Activated CD4-positive, CD25-positive, alpha-beta regulatory T cell treated with anti-CD3 and anti-CD28 coated beads, Interleukin-2, amount 50 U/mL, for 16 hours (primary cell): ENCODE data around the gene LRRC25.

ENCODE experiments used
- DNase-seq: peaks from one replicate; pipeline ENCODE4 v3.0.0-alpha.2; 2020; ENCODE audit warnings: low read depth, low spot score

Gene LRRC25

DNA sequence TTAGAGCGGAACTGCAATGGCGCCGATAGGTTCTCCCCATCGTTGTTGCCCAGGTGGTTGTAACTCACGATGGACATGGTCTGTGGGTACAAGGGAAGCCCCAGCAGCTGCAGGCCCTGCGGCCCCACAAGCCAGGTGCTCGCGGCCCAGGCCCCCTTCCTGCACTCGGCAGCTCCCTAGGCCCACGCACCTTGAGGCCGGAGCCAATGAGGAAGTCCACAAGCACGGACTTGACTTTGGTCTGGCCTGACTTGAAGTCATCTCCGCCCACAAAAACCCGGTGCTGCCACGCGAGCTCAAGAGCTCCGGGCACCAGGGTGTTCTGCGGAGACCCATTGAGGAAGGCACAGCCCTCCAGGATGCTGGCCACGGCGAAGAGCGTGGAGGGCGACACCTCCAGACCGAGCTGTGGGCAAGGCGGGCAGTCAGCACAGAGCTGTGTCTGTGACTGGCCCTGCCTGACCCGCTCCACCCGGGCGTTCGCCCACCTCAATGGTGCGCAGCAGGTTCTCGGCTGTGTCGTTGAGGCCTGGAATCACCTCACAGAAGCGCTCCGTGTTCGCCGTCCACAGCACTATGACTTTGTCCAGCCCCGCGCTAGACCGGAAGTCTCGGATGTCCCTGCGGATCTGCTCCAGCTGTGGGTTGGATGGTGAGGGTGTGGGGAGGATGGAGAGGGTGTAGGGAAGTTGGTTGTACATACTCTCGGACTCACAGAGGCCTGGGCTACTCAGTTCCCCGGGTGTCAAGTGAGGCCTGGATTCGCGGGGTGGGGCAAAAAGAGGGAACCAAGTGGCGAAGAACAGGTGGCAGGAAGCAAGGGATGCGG, 38.6 kb upstream of the LRRC25 start:
- no peak for DNase-seq

DNA sequence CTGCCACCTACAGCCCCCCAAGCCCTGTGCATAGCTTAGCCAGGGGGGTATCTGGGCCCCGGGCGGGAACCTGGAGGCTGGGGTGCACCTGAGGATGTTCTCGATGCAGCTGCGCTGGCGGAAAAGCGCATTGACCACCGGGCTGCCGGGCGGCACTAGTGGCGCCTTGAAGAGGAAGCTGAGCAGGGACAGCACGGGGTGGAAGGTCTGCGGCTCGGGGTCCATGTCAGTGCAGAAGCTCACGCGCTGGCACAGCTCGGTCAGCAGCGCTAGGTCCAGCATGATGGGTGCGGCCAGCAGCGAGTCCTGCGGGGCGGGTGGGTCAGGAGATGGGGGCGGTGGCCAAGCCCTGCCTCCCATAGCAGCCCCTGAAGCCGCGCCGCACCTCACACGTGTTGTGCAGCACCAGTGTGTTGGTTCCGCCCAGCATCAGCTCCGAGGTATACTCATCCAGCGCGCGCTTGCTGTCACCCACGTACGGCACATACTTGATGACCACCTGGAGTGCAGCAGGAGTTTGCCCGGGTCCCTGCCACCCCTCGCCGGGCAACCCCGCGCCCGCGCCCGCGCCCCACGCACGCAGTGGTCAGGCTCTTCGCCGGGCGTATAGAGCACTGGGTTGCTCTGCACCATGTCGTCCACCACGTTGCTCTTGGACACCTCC, 37.9 kb upstream of the LRRC25 start:
- DNase-seq: no peak

DNA sequence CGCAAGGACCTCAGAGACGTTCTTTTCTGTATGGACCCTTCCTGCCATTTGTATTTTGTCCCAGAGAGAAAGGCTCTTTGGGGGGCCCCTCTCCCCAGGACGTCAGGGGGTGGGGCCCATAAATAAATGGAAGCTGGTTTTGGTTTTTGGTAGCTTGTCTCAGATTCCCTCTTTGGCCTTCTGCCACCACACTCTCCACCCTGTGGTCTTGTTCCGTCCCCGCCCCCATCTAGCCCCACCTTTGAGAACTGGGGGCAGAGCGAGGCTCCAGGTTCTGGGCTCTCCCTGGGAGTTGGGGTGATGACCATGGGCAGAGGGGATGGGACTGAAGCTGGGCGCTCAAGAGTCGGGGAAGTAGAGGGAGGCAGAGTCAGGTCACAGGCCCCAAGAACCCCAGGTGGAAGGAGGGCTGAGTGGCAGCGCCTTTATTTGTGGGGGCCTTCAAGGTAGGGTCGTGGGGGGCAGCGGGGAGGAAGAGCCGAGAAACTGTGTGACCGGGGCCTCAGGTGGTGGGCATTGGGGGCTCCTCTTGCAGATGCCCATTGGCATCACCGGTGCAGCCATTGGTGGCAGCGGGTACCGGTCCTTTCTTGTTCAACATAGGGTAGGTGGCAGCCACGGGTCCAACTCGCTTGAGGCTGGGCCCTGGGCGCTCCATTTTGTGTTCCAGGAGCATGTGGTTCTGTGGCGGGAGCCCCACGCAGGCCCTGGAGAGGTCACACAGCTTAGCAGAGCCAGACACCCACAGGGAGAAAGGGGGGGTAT, 37.2 kb upstream of the LRRC25 start:
- no peak for DNase-seq

DNA sequence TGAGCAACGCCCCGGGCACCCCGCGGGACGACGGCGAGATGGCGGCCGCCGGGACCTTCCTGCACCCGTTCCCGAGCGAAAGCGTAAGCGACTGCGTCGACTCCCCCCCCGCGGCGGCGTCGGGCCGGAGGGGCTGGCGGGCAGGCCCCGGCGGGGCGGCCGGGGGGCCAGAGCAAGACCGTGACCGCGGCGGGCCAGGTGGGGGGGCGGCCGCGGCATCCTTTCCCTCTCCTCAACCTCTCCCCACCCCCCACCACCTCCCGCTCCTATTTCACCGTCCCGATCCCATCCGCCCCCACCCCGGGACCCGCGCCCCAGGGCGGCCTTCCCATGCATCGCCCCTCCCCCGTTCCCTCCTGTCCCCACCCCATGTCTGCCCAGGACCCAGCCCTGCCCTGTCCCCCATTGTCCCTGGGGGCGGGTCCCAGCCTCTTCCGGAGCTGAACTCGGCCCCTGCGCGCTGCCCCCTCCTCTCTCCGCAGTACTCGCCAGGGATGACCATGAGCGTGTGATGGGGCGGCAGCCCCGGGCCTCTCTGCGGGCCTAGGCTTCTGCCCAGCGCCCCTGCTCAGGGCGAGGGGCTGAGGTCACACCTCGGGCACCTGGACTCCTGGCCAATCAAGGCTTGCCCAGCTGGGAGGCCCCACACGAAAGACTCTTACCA, 36.4 kb upstream of the LRRC25 start:
- DNase-seq: no peak

DNA sequence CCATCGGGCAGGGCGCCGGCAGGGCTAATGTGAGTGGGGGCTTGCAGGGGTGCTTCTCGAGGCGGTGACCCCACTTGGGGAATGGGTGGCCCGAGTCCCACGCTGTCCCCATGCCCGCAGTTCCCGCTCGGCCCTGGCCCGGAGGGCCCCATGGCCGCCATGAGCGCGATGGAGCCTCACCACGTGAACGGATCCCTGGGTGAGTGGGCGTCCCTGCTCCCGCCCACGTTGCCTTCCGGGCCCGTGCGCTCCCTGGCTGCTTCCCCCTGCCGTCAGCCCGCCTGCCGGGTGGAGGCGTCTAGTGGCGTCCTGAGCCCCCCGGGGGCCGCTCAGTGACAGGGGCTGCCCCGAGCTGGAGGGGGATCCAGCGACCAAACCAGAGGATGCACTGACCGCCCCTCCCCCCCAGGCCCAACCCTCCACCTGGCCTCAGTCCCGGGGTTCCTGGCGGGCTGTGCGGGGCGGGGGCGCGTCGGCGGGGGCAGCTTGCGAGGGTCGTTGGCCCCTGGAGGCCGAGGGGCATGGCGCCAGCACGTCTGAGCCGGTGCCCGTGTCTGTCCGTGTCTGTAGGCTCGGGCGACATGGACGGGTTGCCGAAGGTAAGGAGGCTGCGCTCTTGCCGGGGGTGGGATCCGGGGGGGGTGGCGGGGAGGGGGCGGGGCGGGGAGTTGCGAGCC, 35.7 kb upstream of the LRRC25 start:
- no peak for DNase-seq

DNA sequence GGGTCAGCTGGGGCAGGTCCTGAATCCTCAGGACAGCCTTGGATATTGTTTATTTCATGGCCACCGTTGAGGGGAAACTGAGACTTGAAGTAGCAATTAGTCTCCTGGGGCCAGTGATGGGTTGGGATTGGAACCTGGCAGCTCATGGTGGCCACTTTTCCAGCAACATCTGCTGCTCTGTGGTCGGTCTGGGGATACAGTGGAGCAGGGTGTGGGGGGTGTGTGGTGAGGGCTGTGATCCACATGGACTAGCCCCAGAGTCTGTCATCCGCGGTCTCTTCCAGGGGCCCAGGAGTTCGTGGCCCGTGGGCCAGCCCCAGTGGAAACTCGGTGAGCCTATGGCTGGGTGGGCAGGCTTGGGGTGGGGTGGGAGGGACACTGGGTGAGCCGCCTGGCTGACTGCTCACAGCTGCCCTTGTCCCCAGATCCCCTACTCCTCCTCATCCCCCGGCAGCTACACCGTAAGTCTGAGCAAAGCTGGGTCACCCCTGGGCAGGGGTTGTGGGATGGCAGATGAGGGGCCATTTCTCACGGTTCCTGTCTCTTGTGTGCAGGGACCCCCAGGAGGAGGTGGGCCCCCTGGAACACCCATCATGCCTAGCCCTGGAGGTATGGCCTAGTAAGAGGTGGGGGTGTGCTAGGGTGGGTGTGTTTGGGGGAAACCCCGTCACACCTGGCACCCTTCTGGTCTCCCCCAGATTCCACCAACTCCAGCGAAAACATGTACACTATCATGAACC, 35.0 kb upstream of the LRRC25 start:
- DNase-seq: no peak

DNA sequence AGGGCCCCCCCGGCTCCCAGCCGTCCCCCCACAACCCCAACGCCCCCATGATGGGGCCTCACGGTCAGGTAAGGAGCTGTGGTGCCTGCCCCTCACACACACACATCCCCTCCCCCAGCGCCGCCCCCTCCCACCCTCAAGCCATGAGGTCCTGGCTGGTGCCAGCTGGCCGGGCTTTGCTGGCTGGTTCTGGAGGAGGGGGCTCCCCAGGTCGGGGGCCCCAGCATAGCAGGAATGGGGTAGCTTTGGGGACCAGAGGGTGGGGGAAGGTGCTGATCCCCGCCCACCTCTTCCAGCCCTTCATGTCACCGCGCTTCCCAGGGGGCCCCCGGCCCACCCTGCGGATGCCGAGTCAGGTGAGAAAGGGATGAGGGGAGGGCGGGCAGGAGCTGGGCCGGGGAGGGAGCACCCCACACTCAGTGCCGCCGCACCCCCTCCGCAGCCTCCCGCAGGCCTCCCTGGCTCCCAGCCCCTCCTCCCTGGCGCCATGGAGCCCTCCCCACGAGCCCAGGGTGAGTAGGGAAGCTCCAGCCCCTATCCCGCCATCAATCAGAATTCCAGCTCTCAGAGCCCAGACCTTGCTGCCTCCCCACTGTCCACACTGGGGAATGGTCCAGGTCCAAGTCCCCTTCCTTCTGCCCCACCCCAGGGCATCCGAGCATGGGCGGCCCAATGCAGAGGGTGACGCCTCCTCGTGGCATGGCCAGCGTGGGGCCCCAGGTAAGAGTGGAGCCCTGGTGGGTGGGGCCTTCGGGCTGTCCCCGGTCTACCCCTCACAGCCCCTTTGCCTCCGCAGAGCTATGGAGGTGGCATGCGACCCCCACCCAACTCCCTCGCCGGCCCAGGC, 34.2 kb upstream of the LRRC25 start:
- DNase-seq: no peak

DNA sequence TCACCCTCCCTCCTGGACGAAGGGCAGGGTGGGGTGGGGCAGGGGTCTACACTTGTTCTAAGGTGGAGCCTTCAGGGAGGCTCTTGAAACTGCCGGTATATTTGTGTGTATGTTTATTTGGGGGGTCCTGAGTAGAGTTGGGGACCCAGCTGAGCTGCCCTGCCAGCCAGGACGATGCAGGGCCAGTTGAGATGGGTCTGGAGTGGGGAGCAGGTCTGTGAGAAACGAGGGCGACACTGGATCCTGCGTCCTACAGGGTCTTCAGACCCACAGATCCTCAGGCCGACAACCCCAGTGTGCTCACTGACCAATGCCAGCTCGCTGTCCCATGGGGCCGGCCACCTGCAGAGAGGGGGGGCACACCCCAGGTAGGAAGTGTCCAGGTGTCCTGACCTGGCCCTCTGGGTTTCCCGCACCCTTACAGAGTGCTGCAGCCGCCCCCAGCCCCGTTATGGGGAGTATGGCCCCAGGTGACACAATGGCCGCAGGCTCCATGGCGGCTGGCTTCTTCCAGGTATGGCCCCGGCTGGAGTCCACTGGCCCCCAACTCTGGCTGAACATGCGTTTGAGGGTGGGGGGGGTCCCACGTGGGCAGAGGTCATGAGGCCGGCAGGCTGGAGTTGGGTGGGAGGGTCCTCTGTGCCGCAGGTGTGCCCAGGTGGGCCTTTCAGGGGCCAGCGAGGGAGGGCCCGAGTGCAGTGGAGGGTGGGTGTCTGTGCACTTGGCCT, 33.2 kb upstream of the LRRC25 start:
- no peak for DNase-seq

DNA sequence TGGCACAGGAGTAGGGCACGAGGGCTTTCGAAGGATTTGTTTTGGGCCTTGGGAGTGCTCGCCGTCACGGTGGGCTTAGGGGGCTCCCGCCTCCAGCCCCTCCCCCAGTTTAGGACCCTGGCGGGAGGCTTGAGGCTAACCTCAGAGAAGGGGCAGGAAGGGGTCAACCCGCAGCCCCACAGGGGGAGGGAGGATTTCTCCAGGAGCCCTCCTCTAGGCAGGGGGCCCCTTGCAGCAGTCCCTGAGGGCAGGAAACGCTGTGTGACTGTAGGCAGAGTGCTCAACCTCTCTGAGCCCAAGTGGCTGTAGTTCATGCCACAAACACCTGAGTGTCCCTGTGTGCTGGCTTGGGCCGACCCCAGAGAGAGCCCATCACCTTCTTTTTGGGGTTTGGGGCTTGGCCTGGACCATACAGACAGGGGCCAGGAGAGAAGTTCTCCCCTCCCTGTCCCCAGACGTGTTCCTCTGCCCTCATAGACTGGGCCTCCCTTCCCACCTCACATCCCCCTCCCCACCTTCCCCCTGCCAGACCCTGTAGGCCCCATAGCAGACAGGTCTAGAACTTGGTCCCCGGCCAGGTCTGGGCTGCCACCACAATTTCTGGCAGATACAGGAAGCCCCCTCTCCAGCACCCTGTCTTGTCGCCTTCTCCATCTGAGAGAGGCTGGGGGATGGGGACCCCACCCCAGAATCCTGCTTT, 32.4 kb upstream of the LRRC25 start:
- no peak for DNase-seq

DNA sequence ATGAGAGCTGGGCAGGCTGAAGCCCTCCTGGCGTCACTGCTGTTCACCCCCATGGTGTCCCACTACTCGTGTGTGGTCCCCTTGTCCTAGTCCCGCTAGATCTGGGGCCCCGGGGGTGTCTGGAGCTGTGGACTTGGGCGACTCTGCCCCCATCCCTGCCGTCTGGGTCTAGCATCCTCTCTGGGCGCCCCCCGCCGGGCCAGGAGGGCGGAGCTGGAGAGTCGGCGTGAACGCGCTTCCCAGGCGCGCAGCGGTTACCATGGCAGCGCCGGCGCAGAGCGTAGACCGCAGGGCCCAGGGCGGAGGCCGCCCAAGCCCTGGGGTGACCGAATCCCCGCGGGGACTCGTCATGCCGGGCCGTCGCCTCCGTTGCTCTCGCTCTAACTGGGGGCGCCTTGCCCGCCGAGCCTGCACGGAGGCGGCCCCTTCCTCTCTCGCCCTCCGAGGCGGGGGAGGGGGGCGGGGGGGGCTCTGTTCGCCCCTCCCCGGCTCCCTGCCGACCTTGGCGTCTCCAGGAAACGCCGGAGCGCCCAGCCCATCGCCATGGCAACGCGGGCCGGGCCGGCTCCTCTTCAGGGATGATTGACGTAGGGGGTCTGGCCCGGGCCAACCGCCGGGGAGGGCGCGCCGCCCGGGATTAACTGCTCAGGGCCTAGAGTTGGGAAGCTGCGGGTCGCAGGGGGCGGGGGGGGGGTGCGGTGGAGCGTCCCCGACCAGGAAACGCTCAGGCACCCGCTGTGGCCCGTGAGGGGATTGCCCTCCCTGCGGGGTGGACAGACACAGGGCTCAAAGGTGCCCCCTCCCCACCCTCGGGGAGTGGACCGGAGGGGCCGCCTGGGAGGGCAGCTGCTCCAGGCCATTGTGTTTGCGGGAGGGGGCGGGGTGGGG, 31.6 kb upstream of the LRRC25 start:
- DNase-seq: peak; percentile 61

DNA sequence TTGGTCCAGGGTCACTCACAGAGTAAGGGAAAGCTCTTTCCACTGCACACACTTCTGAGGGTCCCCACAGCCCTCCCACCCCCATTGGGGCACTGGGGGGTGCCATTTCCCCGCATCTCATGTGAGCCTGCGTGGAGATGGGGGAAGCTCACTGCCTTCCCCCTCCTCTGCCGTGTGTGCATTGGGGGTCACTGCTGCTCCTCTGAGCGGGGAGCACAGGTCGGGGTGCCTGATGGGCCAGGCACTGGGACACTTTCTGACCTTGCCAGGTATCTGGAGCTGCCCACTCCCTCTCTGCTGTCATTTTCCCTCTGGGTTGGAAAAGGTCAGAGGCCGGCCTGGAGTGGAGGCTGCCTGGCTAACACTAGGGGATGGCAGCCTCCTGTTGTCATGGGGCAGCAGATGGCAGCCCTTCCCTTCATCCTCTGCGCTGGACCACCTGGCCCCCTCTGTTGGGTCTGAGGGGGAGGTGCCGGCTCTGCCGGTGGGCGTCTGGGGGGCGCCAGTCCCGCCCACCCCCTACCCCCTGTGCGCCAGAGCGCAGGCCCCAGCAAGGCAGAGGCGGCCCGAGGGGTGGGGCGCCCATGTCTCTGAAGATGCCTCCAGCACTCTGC, 30.9 kb upstream of the LRRC25 start:
- DNase-seq: no peak

DNA sequence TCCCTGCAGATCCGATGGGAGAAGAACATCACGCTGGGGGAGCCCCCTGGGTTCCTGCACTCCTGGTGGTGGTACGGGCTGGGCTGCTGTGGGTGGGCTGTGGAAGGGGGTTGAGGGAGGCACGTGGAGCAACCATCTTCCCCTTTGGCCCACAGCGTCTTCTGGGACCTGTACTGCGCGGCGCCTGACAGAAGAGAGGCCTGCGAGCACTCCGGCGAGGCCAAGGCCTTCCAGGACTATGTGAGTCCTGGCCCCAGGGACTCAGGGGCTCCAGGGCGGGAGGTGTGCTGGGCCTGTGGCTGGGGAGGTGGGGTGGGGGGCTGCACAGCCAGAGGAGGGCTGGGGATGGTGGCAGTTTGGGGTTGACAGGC, 30.3 kb upstream of the LRRC25 start:
- no peak for DNase-seq

DNA sequence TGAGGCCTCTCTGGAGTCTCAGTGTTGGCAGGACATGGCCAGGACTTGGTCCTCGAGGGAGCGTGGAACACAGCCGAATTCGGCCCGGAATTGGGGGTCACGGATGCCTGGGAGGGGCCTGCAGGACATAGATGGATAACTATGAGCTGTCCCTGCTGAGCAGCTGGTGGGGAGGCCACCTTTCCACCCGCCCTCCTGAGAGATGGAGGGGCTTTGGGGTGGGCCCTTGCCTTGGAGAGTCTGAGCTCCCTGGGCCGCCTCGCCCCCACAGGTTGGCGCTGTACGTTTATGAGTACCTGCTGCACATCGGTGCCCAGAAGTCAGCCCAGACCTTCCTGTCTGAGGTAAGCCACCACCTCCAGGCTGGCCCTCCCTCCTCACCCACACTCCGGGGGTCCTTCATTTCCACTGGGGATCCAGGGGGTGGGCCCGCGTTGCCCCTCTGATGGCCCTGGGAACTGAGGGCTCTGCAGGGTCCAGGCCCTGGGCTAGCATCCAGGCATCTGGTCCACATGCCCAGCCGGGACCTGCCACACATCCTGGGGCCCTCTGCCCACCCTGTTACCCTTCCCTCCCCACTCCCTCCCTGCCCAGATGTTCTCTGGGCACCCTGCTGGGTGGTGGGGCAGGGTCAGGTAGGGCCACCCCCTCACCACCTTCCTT, 29.8 kb upstream of the LRRC25 start:
- no peak for DNase-seq

DNA sequence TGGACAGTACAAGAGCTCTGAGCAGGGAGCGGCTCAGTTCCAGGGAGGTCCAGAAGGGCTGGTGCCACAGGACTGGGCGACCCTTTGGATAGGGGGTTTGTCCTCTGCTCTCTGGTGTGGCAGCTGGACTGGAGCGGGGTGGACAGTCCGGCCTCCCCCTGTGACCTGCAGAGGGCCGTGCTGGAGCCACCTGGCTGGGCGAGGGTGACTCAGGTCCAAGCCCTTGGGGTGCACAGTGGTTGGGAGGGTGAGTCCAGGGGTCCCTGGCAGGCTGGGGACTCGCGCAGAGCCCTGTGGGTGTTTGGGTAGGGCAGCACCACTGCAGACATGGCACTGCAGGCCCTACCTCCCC, 29.0 kb upstream of the LRRC25 start:
- DNase-seq: no peak

DNA sequence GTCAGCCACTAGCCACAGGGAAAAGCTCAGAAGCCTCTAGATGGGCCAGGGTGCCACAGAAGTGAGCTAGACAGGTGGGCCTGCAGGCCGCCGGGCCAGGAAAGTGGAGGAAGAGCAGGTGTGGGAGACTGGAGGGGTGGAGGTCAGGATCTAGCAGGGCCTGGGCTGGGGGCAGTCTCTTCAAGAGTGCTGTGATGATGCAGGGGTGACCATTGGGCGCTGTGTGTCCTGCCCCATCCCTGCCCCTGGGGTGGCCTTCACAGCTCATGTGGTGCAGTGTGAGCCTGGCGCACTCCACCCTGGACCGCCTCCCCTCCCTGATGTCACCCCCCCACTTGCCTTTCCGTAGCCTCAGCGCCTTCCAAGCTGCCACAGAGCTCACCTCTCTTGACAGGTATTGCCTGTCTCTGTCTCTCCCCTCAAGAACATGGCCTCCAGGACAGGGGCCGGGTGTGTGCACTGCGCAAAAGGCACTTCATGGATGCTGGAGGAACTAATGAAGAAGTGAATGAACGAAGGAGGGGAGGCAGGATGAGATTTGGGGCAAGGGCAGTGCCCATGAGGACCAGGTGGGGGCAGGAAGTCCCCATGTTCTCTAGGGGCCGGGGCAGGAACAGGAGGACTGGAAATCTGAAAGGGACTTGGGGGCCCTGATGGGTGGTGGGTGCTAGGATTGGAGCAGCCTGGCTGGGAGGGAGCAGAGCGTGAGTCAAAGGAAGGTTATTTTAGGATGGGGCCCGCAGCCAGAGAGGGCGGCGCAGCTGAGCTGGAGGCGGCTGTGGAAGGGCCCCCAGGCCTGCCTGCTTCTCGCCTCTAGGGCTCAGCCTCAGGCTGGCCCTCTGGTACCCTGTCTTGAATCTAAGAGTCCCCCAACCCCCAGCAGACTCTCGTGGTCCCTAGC, 28.3 kb upstream of the LRRC25 start:
- no peak for DNase-seq
